Prostate gland (tissue), 2 donors: ENCODE measurements around the gene TM7SF2.

Experiments
- CTCF ChIP-seq, 4 experiments: fragments of 200-600 bp in 2 of 4; fragments of 450-650 bp in 2 of 4; sonication (generic) in 2 of 4; IDR thresholded peaks; 1 replicate in 3 of 4; 2 replicates in 1 of 4; pipeline ENCODE4 v1.5.1; 2016 to 2019; ENCODE audit warnings: antibody characterized with exemption in 4 of 4, mild to moderate bottlenecking in 2 of 4, moderate library complexity in 2 of 4
- POLR2A ChIP-seq: fragments of 450-650 bp; IDR thresholded peaks from one replicate; pipeline ENCODE4 v1.6.1; 2016; ENCODE audit warnings: antibody characterized with exemption, mild to moderate bottlenecking
- POLR2AphosphoS5 ChIP-seq: sonication (generic); formaldehyde crosslinking; IDR thresholded peaks from one replicate; pipeline ENCODE4 v1.6.1; 2017; ENCODE audit warnings: antibody characterized with exemption

GRCh38 chr11:65102142-65103095 lies 9.3 kb upstream of the TM7SF2 start:
- TF ChIP-seq CTCF (IDR thresholded peaks at IDR 0.05) (no peak), POLR2A (no peak), POLR2AphosphoS5 (peak; percentile 76)
